ENCODE data around the gene ZNF511. TPM values are rescaled to one million over a fixed set of nuclear protein-coding genes. Genes with fewer than 3 reads are reported as not detected.

The ZNF511 gene
- total RNA-seq, 1 experiment from 2014 or later = 48.7 TPM

- Histone ChIP-seq H3K36me3 (replicated peaks; ENCODE audit: control insufficient read depth, insufficient read depth, low read length) (no peaks in the 10 kb centered on the region), H3K4me3 (ENCODE audit: insufficient read depth, low read depth, low read length) (no peak overlapping the region), H3K27me3 (ENCODE audit: control insufficient read depth, insufficient read depth, low read length) (no peaks in the 10 kb centered on the region)
- no peak for DNase-seq
These were observed 37.9 kb upstream of the ZNF511 start for GRCh38 chr10:133270773-133271297.

DNA sequence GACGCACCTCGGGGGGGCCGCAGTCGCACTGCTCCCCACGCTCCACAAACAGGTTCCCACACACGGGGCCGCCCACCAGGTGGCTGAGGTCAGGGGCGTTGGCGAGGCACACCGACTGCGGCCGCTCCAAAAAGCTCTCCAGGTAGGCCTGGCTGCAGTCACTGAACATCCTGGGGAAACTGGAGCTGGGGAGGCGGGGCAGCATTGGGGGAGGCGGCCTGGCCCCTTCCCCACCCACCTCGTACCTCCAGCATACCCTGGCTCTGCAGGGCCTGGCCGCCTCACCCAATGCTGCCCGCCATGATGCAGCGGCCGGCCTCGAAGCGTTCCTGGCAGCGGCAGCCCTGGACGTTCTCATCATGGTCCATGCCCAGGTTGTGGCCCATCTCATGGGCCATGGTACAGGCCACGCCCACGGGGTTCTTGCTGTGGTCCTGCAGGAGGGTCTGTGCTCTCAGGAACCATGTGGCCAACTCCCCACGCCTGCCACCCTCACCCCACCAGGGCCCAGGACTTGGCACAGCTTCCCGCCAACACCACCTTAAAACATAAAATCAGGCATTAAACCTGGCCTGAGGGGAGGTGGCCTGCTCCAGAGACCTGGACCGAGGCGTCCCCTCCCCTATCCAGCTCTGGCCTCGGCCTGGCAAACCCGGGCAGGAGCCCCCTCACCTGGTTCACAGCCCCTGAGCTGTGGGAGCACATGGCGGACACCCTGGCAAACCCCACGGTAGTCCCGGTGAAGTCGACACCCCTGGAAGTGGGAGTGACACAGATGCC lies 37.0 kb upstream of the ZNF511 start:
- Histone ChIP-seq H3K36me3 (replicated peaks; ENCODE audit: control insufficient read depth, insufficient read depth, low read length) (no peaks in the 10 kb centered on the region), H3K4me3 (ENCODE audit: insufficient read depth, low read depth, low read length) (no peak overlapping the region)
- DNase-seq = peak; percentile 91

GRCh38 chr10:133272301-133272963 lies 36.3 kb upstream of the ZNF511 start:
- DNase-seq = no peak
- peaks cover 8% of the 10 kb centered on the region for H3K27me3 ChIP-seq (ENCODE audit: control insufficient read depth, insufficient read depth, low read length)
- no peaks in the 10 kb centered on the region for H3K36me3 ChIP-seq (replicated peaks; ENCODE audit: control insufficient read depth, insufficient read depth, low read length)
- no peak overlapping the region for H3K4me3 ChIP-seq (ENCODE audit: insufficient read depth, low read depth, low read length)

More for the DNA sequence above, 37.0 kb upstream of the ZNF511 start:
- peaks cover 8% of the 10 kb centered on the region for H3K27me3 ChIP-seq (ENCODE audit: control insufficient read depth, insufficient read depth, low read length)

DNA sequence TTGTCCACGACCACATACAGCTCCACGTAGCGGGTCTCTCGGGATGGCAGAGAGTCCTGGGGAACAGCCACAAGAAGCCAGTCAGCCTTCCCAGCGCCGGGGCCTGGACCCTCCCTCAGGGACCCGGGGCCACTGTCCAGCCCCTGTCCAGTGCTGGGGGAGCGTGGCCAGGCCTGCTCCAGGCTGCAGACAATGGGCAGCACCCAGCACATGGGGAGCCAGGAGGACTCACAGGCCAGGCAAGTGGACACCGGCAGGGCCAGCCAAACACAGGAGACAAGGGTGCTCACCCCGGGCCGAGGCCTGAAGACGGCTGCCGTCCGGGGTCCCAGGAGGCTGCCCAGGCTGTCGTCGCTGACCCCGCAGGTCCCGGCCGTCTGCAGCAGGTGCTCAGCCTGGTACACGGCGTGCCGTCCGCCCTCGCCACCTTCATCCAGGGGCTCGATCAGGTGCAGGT lies 35.7 kb upstream of the ZNF511 start:
- Histone ChIP-seq H3K27me3 (ENCODE audit: control insufficient read depth, insufficient read depth, low read length) (peaks cover 8% of the 10 kb centered on the region), H3K4me3 (ENCODE audit: insufficient read depth, low read depth, low read length) (no peak overlapping the region), H3K36me3 (replicated peaks; ENCODE audit: control insufficient read depth, insufficient read depth, low read length) (no peaks in the 10 kb centered on the region)
- no peak for DNase-seq

DNA sequence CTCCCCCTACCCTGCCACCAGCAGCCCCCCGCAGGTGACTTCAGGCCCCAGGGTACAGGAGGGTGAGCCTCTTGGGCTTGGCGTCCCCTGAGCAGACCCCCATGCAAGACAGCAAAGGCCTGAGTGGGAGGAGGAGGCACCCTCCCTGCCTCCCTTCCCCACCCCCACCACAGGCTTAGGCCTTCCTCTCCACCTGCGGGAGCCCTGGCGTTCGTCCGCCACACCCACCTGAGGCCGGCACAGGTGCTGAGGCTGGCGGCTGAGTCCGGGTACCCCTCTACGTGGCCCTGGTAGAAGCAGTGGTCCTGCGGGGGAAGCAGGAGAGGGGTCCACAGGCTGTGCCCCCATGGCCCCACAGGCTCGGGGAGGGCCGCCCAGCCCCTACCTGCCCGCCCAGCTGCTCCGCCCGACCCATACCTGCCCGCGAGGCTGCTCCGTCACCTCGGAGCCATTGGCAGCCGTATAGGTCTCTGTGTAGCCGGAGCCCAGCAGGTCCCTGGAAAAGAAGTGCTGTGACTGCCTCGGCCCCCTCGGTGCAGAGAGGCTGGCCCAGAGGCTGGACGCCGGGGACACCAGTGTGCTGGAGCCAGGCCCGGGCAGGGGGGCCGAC lies 35.1 kb upstream of the ZNF511 start:
- Histone ChIP-seq H3K4me3 (ENCODE audit: insufficient read depth, low read depth, low read length) (no peak overlapping the region), H3K27me3 (ENCODE audit: control insufficient read depth, insufficient read depth, low read length) (peaks cover 8% of the 10 kb centered on the region), H3K36me3 (replicated peaks; ENCODE audit: control insufficient read depth, insufficient read depth, low read length) (no peaks in the 10 kb centered on the region)
- no peak for DNase-seq

DNA sequence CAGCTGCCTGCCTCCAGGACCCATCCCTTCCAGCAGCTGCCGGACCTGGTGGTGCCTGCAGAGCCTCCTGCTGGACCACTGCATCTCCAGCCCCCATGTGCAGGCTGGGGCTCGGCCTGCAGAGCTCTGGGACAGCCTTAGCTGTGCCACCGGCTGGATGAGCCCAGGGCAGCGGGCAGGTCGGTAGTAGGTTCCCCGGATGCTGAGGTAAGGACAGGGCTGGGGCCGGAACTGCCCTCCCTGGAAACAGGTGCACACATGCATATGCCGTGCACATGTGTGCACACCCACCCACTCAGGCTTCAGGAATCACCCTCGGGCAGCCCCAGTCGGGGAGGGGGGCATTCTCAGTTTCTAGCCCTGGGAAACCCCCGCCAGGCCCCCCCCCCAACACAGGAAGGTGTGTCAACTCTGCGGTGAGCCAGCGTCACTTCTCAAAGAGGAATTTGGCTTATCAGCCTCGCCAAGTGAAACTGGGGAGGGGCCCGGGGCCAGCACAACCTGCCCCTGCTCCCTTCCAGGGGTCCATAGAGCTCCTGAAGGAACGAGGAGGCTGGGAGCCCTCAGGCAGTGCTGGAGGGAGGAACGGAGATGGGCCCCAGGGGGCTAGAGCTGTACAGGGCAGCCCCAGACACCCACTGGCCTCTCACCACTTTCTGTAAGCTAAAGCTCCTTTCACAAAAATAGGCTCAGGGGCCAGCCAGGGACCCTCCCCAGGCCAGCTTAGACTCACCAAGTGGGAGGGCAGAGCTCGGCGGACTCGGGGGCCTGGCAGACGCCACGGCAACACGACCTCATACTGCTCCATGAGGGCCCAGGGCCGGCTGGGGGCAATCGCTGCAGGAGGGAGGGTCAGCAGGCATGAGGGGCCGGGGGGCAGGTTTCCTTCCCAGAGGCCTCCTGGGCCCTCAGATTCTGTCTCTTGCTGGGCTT lies 33.7 kb upstream of the ZNF511 start:
- H3K36me3 ChIP-seq (replicated peaks; ENCODE audit: control insufficient read depth, insufficient read depth, low read length) = peaks cover 3% of the 10 kb centered on the region
- peaks cover 8% of the 10 kb centered on the region for H3K27me3 ChIP-seq (ENCODE audit: control insufficient read depth, insufficient read depth, low read length)
- H3K4me3 ChIP-seq (ENCODE audit: insufficient read depth, low read depth, low read length) = no peak overlapping the region
- DNase-seq = no peak

GRCh38 chr10:133275684-133276092 lies 33.0 kb upstream of the ZNF511 start:
- no peak overlapping the region for H3K4me3 ChIP-seq (ENCODE audit: insufficient read depth, low read depth, low read length)
- peaks cover 8% of the 10 kb centered on the region for H3K27me3 ChIP-seq (ENCODE audit: control insufficient read depth, insufficient read depth, low read length)
- H3K36me3 ChIP-seq (replicated peaks; ENCODE audit: control insufficient read depth, insufficient read depth, low read length) = peaks cover 3% of the 10 kb centered on the region
- peak; percentile 82 for DNase-seq

- peaks cover 3% of the 10 kb centered on the region for H3K36me3 ChIP-seq (replicated peaks; ENCODE audit: control insufficient read depth, insufficient read depth, low read length)
- peaks cover 8% of the 10 kb centered on the region for H3K27me3 ChIP-seq (ENCODE audit: control insufficient read depth, insufficient read depth, low read length)
- peak overlapping the region; percentile 39; the same call in 1 of the 2 replicates for H3K4me3 ChIP-seq (ENCODE audit: insufficient read depth, low read depth, low read length)
- peak; percentile 83 for DNase-seq
These were observed 32.6 kb upstream of the ZNF511 start for GRCh38 chr10:133276100-133276434.

DNA sequence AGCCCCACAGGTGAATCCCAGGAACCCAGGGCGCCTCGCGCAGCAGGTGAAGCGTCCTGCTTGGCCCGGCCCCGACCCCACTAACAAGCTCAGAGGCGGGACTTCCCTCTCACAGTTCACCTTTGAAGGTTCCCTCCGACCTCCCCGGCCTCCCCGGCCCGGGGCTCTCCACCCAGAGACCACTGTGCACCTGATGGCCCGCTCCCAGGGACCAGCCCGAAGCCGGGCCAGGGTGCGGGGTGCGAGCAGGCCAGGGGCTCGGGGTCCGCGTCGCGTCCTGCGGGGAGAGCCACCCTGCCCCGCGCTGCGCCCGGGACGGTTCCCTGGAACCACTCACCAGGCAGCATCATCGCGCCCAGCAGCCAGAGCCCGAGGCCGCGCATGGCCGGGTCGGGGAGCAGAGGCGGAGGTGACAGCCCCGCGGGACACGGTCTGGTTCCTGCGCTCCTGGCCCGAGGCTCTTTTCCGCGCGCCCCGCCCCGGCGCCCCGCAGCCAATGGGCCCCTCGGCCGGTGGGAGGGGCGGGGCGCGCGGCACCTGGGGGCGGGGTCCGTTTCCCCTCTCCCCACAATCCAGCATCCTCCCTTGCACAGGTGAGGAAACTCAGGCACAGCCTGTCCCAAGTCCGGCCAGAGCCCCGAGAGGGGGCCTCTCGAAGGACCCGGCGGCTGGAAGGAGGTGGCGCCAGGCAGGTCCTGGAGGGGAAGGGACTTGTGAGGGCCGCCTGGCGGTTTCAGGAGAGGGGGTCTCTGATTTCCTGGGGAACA lies 32.1 kb upstream of the ZNF511 start, which contains the start of gene ADAM8:
ADAM8 (minus strand) TSS at position 434 of the 767 bp plus-strand sequence; CDS start at position 383, 51 bp downstream.
- peak within 1 kb of the TSS; percentile 39 for H3K4me3 ChIP-seq (ENCODE audit: insufficient read depth, low read depth, low read length)
- H3K27me3 ChIP-seq (ENCODE audit: control insufficient read depth, insufficient read depth, low read length) = peaks cover 8% of the 10 kb centered on the region
- peaks cover 3% of the 10 kb centered on the region for H3K36me3 ChIP-seq (replicated peaks; ENCODE audit: control insufficient read depth, insufficient read depth, low read length)
- DNase-seq = peak; percentile 100

- no peak for DNase-seq
- Histone ChIP-seq H3K36me3 (replicated peaks; ENCODE audit: control insufficient read depth, insufficient read depth, low read length) (peaks cover 5% of the 10 kb centered on the region), H3K4me3 (ENCODE audit: insufficient read depth, low read depth, low read length) (no peak overlapping the region; the same call in 1 of the 2 replicates), H3K27me3 (ENCODE audit: control insufficient read depth, insufficient read depth, low read length) (peaks cover 8% of the 10 kb centered on the region)
These were observed 31.3 kb upstream of the ZNF511 start for GRCh38 chr10:133277277-133277992.

DNA sequence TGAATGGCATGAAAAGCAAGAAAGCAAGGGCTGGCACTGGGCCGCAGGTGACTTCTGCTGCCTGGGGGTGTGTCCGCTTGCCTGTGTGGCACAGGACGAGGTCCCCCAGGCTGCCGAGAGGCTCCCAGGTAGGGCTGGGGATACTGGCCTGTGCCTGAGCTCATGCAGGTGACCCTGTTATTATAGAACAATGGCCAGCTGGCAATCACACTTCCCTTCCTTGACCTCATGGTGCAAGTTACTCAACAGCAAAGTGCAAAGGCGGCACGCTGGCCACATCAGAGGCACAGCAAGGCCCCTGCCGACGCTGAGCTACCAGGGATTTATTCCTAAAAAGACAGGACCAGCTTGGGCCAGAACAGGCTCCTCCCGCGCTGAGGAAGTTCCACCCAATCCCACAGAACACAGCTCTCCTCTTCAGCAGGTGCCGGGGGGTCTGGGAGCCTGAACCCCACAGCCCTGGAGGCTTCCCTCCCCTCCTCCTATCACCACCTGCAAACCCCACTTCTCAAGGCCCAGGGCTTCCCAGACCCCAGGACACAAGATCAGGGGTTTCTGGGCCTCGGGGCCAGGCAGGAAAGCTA lies 30.6 kb upstream of the ZNF511 start:
- Histone ChIP-seq H3K27me3 (ENCODE audit: control insufficient read depth, insufficient read depth, low read length) (peaks cover 8% of the 10 kb centered on the region), H3K4me3 (ENCODE audit: insufficient read depth, low read depth, low read length) (no peak overlapping the region), H3K36me3 (replicated peaks; ENCODE audit: control insufficient read depth, insufficient read depth, low read length) (peaks cover 7% of the 10 kb centered on the region)
- no peak for DNase-seq

DNA sequence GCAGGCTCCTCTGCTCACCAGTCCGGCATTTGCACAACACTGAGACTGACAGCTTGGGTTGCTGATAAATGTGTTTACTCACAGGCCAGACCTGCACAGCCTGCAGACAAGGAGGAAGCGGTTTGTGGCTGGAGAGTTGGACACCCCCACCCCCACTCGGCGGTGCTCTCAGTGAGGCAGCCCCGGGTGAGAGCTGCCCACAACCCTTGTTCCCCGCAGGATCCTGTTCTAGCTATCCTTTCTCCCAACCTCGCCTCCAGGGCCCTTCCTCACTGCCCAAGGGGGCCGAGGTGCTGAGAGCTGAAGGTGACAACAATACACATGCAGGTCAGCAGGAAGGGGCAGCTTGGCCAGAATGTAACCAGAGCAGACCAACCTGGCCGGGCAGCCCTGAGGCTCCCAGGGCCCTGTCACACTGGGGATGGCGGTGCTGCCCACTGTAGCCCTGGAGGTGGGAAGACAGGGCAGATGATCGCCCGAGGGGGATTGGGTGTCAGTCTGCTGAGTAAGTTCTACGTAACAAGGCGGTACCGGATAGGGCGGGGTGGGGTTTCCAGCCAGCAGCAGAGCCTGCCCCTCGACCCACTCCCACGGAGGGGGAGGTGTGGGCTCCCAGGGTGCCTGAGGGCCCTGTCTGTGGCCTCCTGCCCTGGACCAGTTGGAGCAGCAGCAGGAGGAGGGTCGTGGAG lies 30.0 kb upstream of the ZNF511 start:
- H3K4me3 ChIP-seq (ENCODE audit: insufficient read depth, low read depth, low read length) = no peak overlapping the region
- peaks cover 8% of the 10 kb centered on the region for H3K27me3 ChIP-seq (ENCODE audit: control insufficient read depth, insufficient read depth, low read length)
- peaks cover 7% of the 10 kb centered on the region for H3K36me3 ChIP-seq (replicated peaks; ENCODE audit: control insufficient read depth, insufficient read depth, low read length)
- DNase-seq = no peak

Data from H7 (cell line).